ENCODE results near the gene ARHGAP40.
A peak's percentile ranks its signal among the peaks of the same experiment; 100 is the strongest.

ARHGAP40 gene

DNA sequence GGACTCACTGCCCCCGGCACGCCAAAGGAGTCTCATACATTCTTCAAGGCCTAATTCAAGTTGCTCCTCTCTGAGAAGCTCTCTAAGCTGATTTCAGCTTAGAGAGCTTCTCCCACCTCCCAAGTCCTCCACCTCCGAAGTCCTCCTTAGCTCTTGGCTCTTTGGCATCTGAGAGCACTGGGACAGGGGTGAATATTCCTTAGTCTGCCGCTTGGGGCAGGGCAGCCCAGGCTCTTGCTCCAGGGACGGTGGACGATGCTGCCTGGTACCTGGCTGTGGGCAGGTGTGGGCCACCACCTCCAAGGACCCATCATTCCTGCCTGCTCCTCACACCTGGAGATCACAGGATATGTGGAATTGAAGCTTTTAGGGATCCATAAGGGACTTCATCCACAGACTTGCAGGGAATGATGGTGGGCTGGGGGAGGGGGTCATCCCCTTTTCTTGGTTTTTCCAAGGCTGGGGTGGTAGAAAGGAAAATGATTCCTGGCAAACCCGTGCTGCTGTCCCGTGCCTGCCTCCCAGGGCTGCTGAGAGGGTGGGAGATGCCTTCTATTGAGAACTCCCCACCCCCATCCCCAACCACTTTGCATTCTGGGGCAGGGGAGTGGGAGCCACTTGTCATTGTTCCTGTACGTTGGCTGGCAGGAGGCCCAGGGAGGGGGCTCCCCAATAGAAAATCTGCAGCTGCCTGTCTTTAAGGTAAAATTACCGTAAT, 57.4 kb downstream of the ARHGAP40 start:
- peaks cover 0 to 2% of the 10 kb centered on the region in 2 donors for H3K4me1 Mint-ChIP-seq (ENCODE audit: low read depth in 2 of 2)
- H3K27ac Mint-ChIP-seq, result no peak overlapping the region
- peak in 2 of 3 experiments; percentile 20 to 30 for DNase-seq
- peaks cover 53 to 75% of the 10 kb centered on the region in 2 donors for H3K27me3 Mint-ChIP-seq
- H3K36me3 Mint-ChIP-seq (ENCODE audit: insufficient read depth), result no peaks in the 10 kb centered on the region
- no peaks in the 10 kb centered on the region for H3K9me3 Mint-ChIP-seq
- no peak overlapping the region for H3K4me3 Mint-ChIP-seq
- ATAC-seq (replicated peaks), result peak; percentile 77

DNA sequence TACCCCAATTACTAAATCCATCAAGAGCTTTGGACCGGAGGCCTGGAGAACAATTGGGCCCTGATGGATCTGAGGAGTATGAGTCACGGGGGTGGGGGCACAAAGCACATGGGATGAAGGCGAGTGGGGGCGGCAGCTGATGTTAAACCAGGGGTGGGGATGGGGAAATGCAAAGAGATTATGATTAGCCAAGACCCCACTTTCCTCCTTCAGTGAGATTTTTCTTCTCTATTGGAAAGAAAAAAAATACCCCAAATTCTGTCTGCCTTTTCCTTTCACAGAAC, 57.9 kb downstream of the ARHGAP40 start:
- no peak for ATAC-seq (replicated peaks)
- no peaks in the 10 kb centered on the region for H3K9me3 Mint-ChIP-seq
- no peaks in the 10 kb centered on the region for H3K36me3 Mint-ChIP-seq (ENCODE audit: insufficient read depth)
- H3K27ac Mint-ChIP-seq, result no peak overlapping the region
- no peak overlapping the region for H3K4me3 Mint-ChIP-seq
- no peak for DNase-seq
- peaks cover 0 to 2% of the 10 kb centered on the region in 2 donors for H3K4me1 Mint-ChIP-seq (ENCODE audit: low read depth in 2 of 2)
- H3K27me3 Mint-ChIP-seq, result peaks cover 58 to 80% of the 10 kb centered on the region in 2 donors

DNA sequence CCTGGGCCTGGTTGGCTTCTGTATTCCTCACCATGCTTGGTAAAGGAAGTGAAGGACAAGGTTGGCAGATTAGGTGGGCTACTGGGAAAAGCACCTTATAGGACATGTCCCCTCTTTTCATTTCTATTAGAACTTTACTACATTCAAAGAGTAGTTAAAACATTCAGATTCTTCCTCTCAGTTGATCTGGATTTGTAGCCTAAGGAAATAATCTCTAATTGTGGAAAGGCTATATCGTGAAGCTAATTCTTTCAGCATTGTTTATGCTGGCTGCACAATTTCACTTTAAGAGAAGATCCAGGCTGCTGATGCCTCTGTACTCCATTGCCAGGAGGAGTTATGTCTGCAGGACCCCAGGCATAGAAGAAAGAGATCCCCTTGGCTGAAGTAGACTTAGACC, 58.8 kb downstream of the ARHGAP40 start:
- ATAC-seq (replicated peaks), result no peak
- DNase-seq, result no peak
- Mint-ChIP-seq H3K36me3 (ENCODE audit: insufficient read depth) (no peaks in the 10 kb centered on the region), H3K4me3 (no peak overlapping the region), H3K9me3 (no peaks in the 10 kb centered on the region), H3K27me3 (peaks cover 59 to 84% of the 10 kb centered on the region in 2 donors), H3K4me1 (ENCODE audit: low read depth in 2 of 2) (peaks cover 0 to 2% of the 10 kb centered on the region in 2 donors), H3K27ac (no peak overlapping the region)

DNA sequence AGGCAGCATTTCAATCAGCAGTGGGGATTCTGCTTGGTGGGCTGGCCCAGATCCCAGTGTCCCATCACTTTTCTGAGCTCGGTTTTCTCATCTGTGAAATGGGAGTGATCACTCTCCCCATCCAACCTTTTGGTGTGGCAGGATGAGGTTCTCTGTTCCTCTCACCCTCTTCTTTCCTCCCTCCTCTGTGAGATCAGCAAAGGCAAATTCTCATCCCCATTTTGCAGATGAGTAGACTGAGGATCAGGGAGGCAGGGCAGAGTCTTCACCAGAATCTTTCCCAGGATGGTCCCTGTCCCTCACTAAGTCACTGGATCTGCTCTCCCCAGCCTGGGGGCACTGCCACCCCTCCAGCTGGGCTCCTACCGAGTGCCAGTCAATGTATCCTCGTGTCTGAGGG, 62.1 kb downstream of the ARHGAP40 start:
- Mint-ChIP-seq H3K36me3 (ENCODE audit: insufficient read depth) (no peaks in the 10 kb centered on the region), H3K27me3 (peaks cover 55 to 85% of the 10 kb centered on the region in 2 donors), H3K27ac (no peak overlapping the region), H3K4me1 (ENCODE audit: low read depth in 2 of 2) (peaks cover 0 to 2% of the 10 kb centered on the region in 2 donors), H3K9me3 (no peaks in the 10 kb centered on the region), H3K4me3 (no peak overlapping the region)
- no peak for ATAC-seq (replicated peaks)
- DNase-seq, result no peak

DNA sequence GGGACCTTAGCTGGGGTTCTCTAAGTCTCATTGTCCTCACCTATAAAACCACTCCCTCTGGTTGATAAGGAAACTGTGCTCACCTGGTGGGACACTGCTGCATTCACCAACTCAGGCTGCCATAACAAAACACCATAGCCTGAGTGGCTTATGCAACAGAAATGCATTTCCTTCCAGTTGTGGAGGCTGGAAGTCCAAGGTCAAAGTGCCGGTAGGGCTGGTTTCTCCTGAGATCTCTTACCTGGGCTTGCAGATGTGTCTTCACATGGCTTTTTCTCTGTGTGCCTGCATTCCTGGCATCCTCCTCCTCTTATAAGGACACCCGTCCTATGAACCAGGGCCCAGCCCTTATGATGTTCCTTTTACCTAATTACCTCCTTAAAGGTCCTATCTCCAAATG, 62.7 kb downstream of the ARHGAP40 start:
- Mint-ChIP-seq H3K9me3 (no peaks in the 10 kb centered on the region), H3K27me3 (peaks cover 56 to 85% of the 10 kb centered on the region in 2 donors), H3K4me3 (no peak overlapping the region), H3K4me1 (ENCODE audit: low read depth in 2 of 2) (no peaks in the 10 kb centered on the region), H3K36me3 (ENCODE audit: insufficient read depth) (no peaks in the 10 kb centered on the region), H3K27ac (no peak overlapping the region)
- ATAC-seq (replicated peaks) (no peak), DNase-seq (no peak)

DNA sequence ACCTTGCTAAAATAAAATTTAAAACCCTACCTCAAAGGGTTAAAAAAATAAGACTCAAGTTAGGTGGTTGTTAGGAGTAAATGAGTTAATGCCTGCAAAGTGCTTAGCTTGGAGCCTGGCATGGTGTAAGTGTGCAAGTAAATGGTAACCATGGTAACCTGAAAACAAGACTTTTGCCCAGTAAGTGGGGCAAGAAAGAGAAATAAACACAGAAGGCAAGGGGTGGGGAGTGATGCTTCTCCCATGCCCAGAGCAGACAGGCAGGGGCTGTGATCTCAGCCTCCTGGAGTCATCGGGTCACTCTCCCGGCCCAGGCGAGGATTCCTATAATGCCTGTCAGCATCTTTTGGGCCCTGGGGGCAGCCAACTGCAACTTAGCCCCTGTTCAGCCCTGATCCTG, 63.5 kb downstream of the ARHGAP40 start:
- H3K36me3 Mint-ChIP-seq (ENCODE audit: insufficient read depth), result no peaks in the 10 kb centered on the region
- ATAC-seq (replicated peaks), result peak; percentile 24
- no peak overlapping the region for H3K27ac Mint-ChIP-seq
- H3K27me3 Mint-ChIP-seq, result peaks cover 64 to 85% of the 10 kb centered on the region in 2 donors
- H3K4me1 Mint-ChIP-seq (ENCODE audit: low read depth in 2 of 2), result no peaks in the 10 kb centered on the region
- no peak for DNase-seq
- no peaks in the 10 kb centered on the region for H3K9me3 Mint-ChIP-seq
- no peak overlapping the region for H3K4me3 Mint-ChIP-seq

DNA sequence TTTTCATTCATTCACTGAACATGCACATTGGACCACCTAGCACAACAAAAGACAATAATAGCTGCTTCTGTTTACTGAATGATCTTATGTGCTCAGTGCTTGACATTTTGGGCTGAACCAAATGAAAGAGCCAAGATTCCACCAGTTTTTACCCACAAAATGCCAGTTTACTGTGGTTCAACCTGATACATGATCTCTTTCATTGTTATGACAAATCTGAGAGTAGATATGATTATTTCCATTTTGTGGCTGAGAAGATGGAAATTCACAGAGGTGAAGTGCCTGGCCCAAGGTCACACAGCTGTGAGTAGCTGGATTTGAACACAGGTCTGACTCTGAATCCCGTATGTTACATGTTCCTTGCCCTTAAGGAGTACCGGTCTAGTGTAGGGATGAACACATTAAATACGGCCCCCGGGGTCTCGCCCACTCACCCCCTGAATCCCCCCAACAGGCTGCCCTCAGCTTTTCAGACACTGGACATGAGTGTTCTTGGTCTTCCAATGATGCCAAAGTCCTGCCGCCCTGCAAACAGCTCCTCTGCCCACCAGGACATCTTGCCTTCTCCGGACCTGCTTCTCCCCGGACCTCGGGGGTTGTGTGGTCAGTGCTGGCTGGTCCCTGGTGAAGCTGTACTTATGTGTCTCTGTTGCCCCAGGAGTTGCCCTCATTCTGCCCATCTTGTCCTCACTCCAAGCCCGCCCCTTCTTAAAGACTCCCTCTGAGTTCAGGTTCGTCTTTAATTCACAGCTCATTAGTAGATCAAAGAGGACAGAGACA, 64.1 kb downstream of the ARHGAP40 start:
- H3K4me1 Mint-ChIP-seq (ENCODE audit: low read depth in 2 of 2), result no peaks in the 10 kb centered on the region
- H3K4me3 Mint-ChIP-seq, result no peak overlapping the region
- no peak for ATAC-seq (replicated peaks)
- no peak for DNase-seq
- no peaks in the 10 kb centered on the region for H3K9me3 Mint-ChIP-seq
- H3K27ac Mint-ChIP-seq, result peak overlapping the region in 1 of 2 donors; percentile 44
- no peaks in the 10 kb centered on the region for H3K36me3 Mint-ChIP-seq (ENCODE audit: insufficient read depth)
- peaks cover 64 to 87% of the 10 kb centered on the region in 2 donors for H3K27me3 Mint-ChIP-seq

DNA sequence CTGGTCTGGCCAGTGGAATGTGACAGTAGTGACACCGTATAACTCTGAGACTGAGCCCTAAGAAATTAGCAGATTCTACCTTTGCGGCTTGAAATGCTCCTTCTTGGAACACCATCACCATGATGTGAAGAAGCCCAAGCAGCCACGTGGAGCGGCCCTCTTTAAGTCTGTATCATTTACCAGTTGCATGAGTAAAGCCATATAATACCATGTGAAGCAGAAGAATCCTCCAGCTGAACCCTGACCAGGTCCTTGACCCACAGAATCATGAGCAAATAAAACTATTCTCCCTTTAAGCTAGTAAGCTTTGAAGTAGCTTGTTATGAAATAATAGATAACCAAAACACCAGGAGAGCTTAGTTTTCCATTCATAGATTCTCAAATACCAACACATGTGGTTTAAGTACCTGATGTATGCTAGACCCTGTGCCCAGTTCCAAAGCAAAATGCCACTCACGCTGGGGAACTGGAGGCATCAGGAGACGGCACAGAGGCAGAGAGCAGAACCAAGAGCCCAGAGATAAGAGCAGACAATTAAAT, 65.9 kb downstream of the ARHGAP40 start:
- Mint-ChIP-seq H3K9me3 (no peaks in the 10 kb centered on the region), H3K4me1 (ENCODE audit: low read depth in 2 of 2) (no peaks in the 10 kb centered on the region), H3K27ac (no peak overlapping the region), H3K4me3 (no peak overlapping the region), H3K36me3 (ENCODE audit: insufficient read depth) (no peaks in the 10 kb centered on the region), H3K27me3 (peaks cover 59 to 94% of the 10 kb centered on the region in 2 donors)
- DNase-seq (no peak), ATAC-seq (replicated peaks) (no peak)

GRCh38 chr20:38669688-38670087, 68.1 kb downstream of the ARHGAP40 start:
- H3K27ac Mint-ChIP-seq, result no peak overlapping the region
- DNase-seq, result no peak
- ATAC-seq (replicated peaks), result no peak
- H3K27me3 Mint-ChIP-seq, result peaks cover 42 to 85% of the 10 kb centered on the region in 2 donors
- H3K9me3 Mint-ChIP-seq, result no peaks in the 10 kb centered on the region
- H3K4me1 Mint-ChIP-seq (ENCODE audit: low read depth in 2 of 2), result peaks cover 5 to 8% of the 10 kb centered on the region in 2 donors
- no peaks in the 10 kb centered on the region for H3K36me3 Mint-ChIP-seq (ENCODE audit: insufficient read depth)
- no peak overlapping the region for H3K4me3 Mint-ChIP-seq

GRCh38 chr20:38670786-38671185, 69.2 kb downstream of the ARHGAP40 start:
- Mint-ChIP-seq H3K36me3 (ENCODE audit: insufficient read depth) (peaks cover 4% of the 10 kb centered on the region), H3K27me3 (peaks cover 37 to 74% of the 10 kb centered on the region in 2 donors), H3K4me3 (no peak overlapping the region), H3K27ac (no peak overlapping the region), H3K9me3 (no peaks in the 10 kb centered on the region), H3K4me1 (ENCODE audit: low read depth in 2 of 2) (peaks cover 5 to 11% of the 10 kb centered on the region in 2 donors)
- no peak for ATAC-seq (replicated peaks)
- DNase-seq, result no peak

GRCh38 chr20:38671186-38671585, 69.6 kb downstream of the ARHGAP40 start:
- no peak for DNase-seq
- peaks cover 33 to 70% of the 10 kb centered on the region in 2 donors for H3K27me3 Mint-ChIP-seq
- H3K27ac Mint-ChIP-seq, result no peak overlapping the region
- no peak for ATAC-seq (replicated peaks)
- peaks cover 5 to 11% of the 10 kb centered on the region in 2 donors for H3K4me1 Mint-ChIP-seq (ENCODE audit: low read depth in 2 of 2)
- H3K36me3 Mint-ChIP-seq (ENCODE audit: insufficient read depth), result peaks cover 4% of the 10 kb centered on the region
- no peak overlapping the region for H3K4me3 Mint-ChIP-seq
- no peaks in the 10 kb centered on the region for H3K9me3 Mint-ChIP-seq

DNA sequence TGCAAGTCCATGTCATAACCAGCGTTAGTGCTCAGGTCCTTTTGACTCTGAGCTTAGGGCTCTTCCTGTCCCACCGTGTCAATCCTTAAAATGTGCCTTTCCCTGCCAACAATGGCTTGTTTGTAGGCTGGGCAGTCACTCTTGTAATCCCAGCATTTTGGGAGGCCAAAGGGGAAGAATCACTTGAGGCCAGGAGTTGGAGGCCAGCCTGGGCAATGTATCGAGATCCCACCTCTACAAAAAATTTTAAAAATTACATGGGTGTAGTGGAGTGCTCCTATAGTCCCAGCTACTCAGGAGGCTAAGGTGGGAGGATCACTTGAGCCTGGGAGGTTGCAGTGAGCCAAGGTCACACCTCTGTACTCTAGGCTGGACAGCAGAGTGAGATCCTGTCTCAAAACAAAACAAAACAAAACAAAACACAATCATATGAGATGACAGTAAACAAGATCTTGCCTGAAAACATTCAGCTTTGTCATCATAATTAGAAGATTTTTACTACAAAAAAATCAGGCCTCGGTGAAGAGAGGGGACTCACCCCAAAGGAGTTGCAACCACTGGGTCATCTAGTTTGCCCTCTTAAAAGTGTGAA, 70.2 kb downstream of the ARHGAP40 start:
- no peak for ATAC-seq (replicated peaks)
- Mint-ChIP-seq H3K36me3 (ENCODE audit: insufficient read depth) (peaks cover 7% of the 10 kb centered on the region), H3K27ac (no peak overlapping the region), H3K9me3 (no peaks in the 10 kb centered on the region), H3K4me1 (ENCODE audit: low read depth in 2 of 2) (peaks cover 5 to 11% of the 10 kb centered on the region in 2 donors), H3K27me3 (peaks cover 29 to 64% of the 10 kb centered on the region in 2 donors), H3K4me3 (no peak overlapping the region)
- no peak for DNase-seq

GRCh38 chr20:38672504-38672903, 70.9 kb downstream of the ARHGAP40 start:
- Mint-ChIP-seq H3K27me3 (peaks cover 24 to 59% of the 10 kb centered on the region in 2 donors), H3K4me3 (no peak overlapping the region), H3K27ac (no peak overlapping the region), H3K4me1 (ENCODE audit: low read depth in 2 of 2) (peaks cover 5 to 11% of the 10 kb centered on the region in 2 donors), H3K9me3 (no peaks in the 10 kb centered on the region), H3K36me3 (ENCODE audit: insufficient read depth) (peaks cover 7% of the 10 kb centered on the region)
- ATAC-seq (replicated peaks) (no peak), DNase-seq (no peak)
